ENCODE measurements around the gene PDAP1. TPM values are rescaled to one million over a fixed set of nuclear protein-coding genes. Genes with fewer than 3 reads are reported as not detected.
A peak's percentile ranks its signal among the peaks of the same experiment; 100 is the strongest.

Gene PDAP1
- total and polyA plus RNA-seq, 10 of the 15 experiments (the other 5 are each of a cell fraction or from before 2014, with no cell fraction given), result 6.6 to 200 (median 87.7) TPM

GRCh38 chr7:99437946-99438572 lies 29.7 kb upstream of the PDAP1 start:
- H3K9ac ChIP-seq (ENCODE audit: control insufficient read depth, insufficient read depth, low read length), result peak overlapping the region; percentile 89
- ChIA-PET CTCF (interaction anchor here (0.7 kb wide), 1 partner anchor 111 kb away, joined by 3 read pairs; no protein-coding TSS in a partner anchor), POLR2A (interaction anchor here (0.5 to 2.9 kb wide), 11 partner anchors 10 to 1884 kb away, joined by 3 to 16 read pairs (median 3); partner anchors contain the start of genes BUD31, PDAP1 and ZKSCAN5), RAD21 (ENCODE audit: unreplicated experiment) (interaction anchor here (2.4 kb wide), 1 partner anchor 29 kb away, joined by 8 read pairs; the partner anchor contains the start of genes BUD31 and PDAP1), SMC1A (ENCODE audit: uncharacterized antibody, unreplicated experiment) (interaction anchor here (0.9 to 2.1 kb wide), 4 partner anchors 29 to 183 kb away, joined by 3 to 6 read pairs (median 3); partner anchors contain the start of gene BUD31)
- in situ Hi-C loops (cut with MboI), result no loop called here
- TF ChIP-seq IRF5 (IDR thresholded peaks at IDR 0.05; ENCODE audit: borderline replicate concordance), result no peak
- TF ChIP-seq HDAC6 (IDR thresholded peaks at IDR 0.05; ENCODE audit: unreplicated experiment), result no peak
- TF ChIP-seq CHD4 (IDR thresholded peaks at IDR 0.05), result no peak
- no peak for TF ChIP-seq NFYA (IDR thresholded peaks at IDR 0.05; ENCODE audit: borderline replicate concordance, low read depth, low read length)
- FAIRE-seq, result no peak
- H3K27ac ChIP-seq (ENCODE audit: control insufficient read depth, insufficient read depth), result peak overlapping the region; percentile 80
- H2AFZ ChIP-seq (ENCODE audit: control insufficient read depth, low read depth, low read length), result peak overlapping the region; percentile 73
- ATAC-seq, result peak; percentile 39
- peak overlapping the region; percentile 79 for H3K4me2 ChIP-seq (ENCODE audit: control insufficient read depth, insufficient read depth)
- no peaks in the 10 kb centered on the region for H3K27me3 ChIP-seq (replicated peaks in 1 of 2; ENCODE audit: control insufficient read depth in 2 of 2, insufficient read depth in 2 of 2, low read length in 1 of 2)
- peak overlapping the region; percentile 93 for H3K4me3 ChIP-seq
- peaks cover 11% of the 10 kb centered on the region for H3K4me1 ChIP-seq (ENCODE audit: control insufficient read depth, insufficient read depth, low read length)
- peaks cover 4 to 6% of the 10 kb centered on the region in 2 experiments for H3K36me3 ChIP-seq (ENCODE audit: control insufficient read depth in 2 of 2, insufficient read depth in 2 of 2, low read length in 1 of 2)
- intact Hi-C loops (cut with micrococcal nuclease; ENCODE audit: unreplicated experiment), result loop anchor here (2.0 kb wide), 1 partner anchor 67 kb away; the partner anchor contains the start of gene ZKSCAN5
- TSS peak; percentile 68 for BruUV-seq (replicated peaks)
- H3K79me2 ChIP-seq (ENCODE audit: control insufficient read depth, insufficient read depth, low read length), result peaks cover 35% of the 10 kb centered on the region
- 14% methylated on average over 20 of the region's 20 CpGs for WGBS (ENCODE audit: insufficient coverage, insufficient replicate concordance, low lambda C conversion rate, missing lambda C conversion rate)
- no peaks in the 10 kb centered on the region for H4K20me1 ChIP-seq (ENCODE audit: control insufficient read depth, insufficient read depth)
- DNase-seq (ENCODE audit: low read depth, low spot score), result no peak
- H3K9me3 ChIP-seq (replicated peaks; ENCODE audit: control insufficient read depth, insufficient read depth, low read length), result no peaks in the 10 kb centered on the region

- H3K9me3 ChIP-seq (replicated peaks; ENCODE audit: control insufficient read depth, insufficient read depth, low read length), result no peaks in the 10 kb centered on the region
- RAD21 ChIA-PET (ENCODE audit: unreplicated experiment), result no interaction called here
- SMC1A ChIA-PET (ENCODE audit: uncharacterized antibody, unreplicated experiment), result no interaction called here
- TF ChIP-seq BMI1 (IDR thresholded peaks at IDR 0.05; ENCODE audit: borderline replicate concordance) (no peak), ZNF622 (IDR thresholded peaks at IDR 0.05) (no peak), HDAC2 (IDR thresholded peaks at IDR 0.05) (no peak), POU2F2 (IDR thresholded peaks at IDR 0.05; ENCODE audit: borderline replicate concordance, low read depth, low read length) (no peak)
- CTCF ChIA-PET, result no interaction called here
- POLR2A ChIA-PET, result interaction anchor here (0.7 kb wide), 1 partner anchor 16 kb away, joined by 6 read pairs; no protein-coding TSS in a partner anchor
- no peak overlapping the region for H2AFZ ChIP-seq (ENCODE audit: control insufficient read depth, low read depth, low read length)
- peaks cover 4% of the 10 kb centered on the region for H3K4me1 ChIP-seq (ENCODE audit: control insufficient read depth, insufficient read depth, low read length)
- peaks cover 12 to 13% of the 10 kb centered on the region in 2 experiments for H3K36me3 ChIP-seq (ENCODE audit: control insufficient read depth in 2 of 2, insufficient read depth in 2 of 2, low read length in 1 of 2)
- no peaks in the 10 kb centered on the region for H3K27me3 ChIP-seq (replicated peaks in 1 of 2; ENCODE audit: control insufficient read depth in 2 of 2, insufficient read depth in 2 of 2, low read length in 1 of 2)
- H3K4me3 ChIP-seq, result no peak overlapping the region
- in situ Hi-C loops (cut with MboI), result no loop called here
- no peak overlapping the region for H3K27ac ChIP-seq (ENCODE audit: control insufficient read depth, insufficient read depth)
- intact Hi-C loops (cut with micrococcal nuclease; ENCODE audit: unreplicated experiment), result no loop called here
- no peak overlapping the region for H3K9ac ChIP-seq (ENCODE audit: control insufficient read depth, insufficient read depth, low read length)
- no peaks in the 10 kb centered on the region for H4K20me1 ChIP-seq (ENCODE audit: control insufficient read depth, insufficient read depth)
- H3K4me2 ChIP-seq (ENCODE audit: control insufficient read depth, insufficient read depth), result no peak overlapping the region
- FAIRE-seq (no peak), ATAC-seq (no peak), DNase-seq (ENCODE audit: low read depth, low spot score) (no peak)
- no TSS peak for BruUV-seq (replicated peaks)
- WGBS (ENCODE audit: insufficient coverage, insufficient replicate concordance, low lambda C conversion rate, missing lambda C conversion rate), result 86% methylated on average over 6 of the region's 9 CpGs
- H3K79me2 ChIP-seq (ENCODE audit: control insufficient read depth, insufficient read depth, low read length), result peaks cover 14% of the 10 kb centered on the region
Measured at GRCh38 chr7:99433158-99433557, 24.8 kb upstream of the PDAP1 start.
